HepG2 (cell line): ENCODE measurements around the gene MASP1.

ENCODE experiments used
- ADNP ChIP-seq: sonication (generic); formaldehyde crosslinking; IDR thresholded peaks from 2 replicates; pipeline ENCODE4 v1.4.0; 2020; ENCODE audit warnings: missing genetic modification reagents
- ELF1 ChIP-seq: sonication (generic); formaldehyde crosslinking; IDR thresholded peaks from 2 replicates; pipeline ENCODE4 v1.4.0; 2020; ENCODE audit warnings: missing genetic modification reagents
- HNF4A ChIP-seq: sonication (generic); formaldehyde crosslinking; IDR thresholded peaks from 2 replicates; pipeline ENCODE4 v1.4.0; 2020; ENCODE audit warnings: missing genetic modification reagents
- MAZ ChIP-seq, 2 experiments: sonication (generic) in 1 of 2; formaldehyde crosslinking in 1 of 2; IDR thresholded peaks; 2 replicates each; pipeline versions ENCODE4 v1.5.0 to v1.6.1; 2012 to 2020; ENCODE audit warnings: low read depth in 2 of 2, mild to moderate bottlenecking in 2 of 2, borderline replicate concordance in 1 of 2, improper control_type of control experiment in 1 of 2, low read length in 1 of 2, missing genetic modification reagents in 1 of 2, moderate library complexity in 1 of 2
- PAX8 ChIP-seq: sonication (generic); formaldehyde crosslinking; IDR thresholded peaks from 2 replicates; pipeline ENCODE4 v1.8.0; 2022; ENCODE audit warnings: mild to moderate bottlenecking, missing genetic modification reagents, borderline replicate concordance
- RFX5 ChIP-seq: IDR thresholded peaks from 2 replicates; pipeline ENCODE4 v1.6.1; 2011; ENCODE audit warnings: low read depth, low read length, improper control_type of control experiment
- SP1 ChIP-seq, 2 experiments: fragments of 450-650 bp in 1 of 2; sonication (generic) in 1 of 2; formaldehyde crosslinking in 1 of 2; IDR thresholded peaks; 2 replicates each; pipeline versions ENCODE4 v1.4.0 to v1.6.1; 2016 to 2020; ENCODE audit warnings: missing genetic modification reagents in 1 of 2
- TBP ChIP-seq: sonication (generic); formaldehyde crosslinking; IDR thresholded peaks from 2 replicates; pipeline ENCODE4 v1.5.0; 2020; ENCODE audit warnings: missing genetic modification reagents
- ZNF564 ChIP-seq: sonication (generic); formaldehyde crosslinking; IDR thresholded peaks from 2 replicates; pipeline ENCODE4 v1.8.1; 2023; ENCODE audit warnings: mild to moderate bottlenecking, missing genetic modification reagents
- ZNF660 ChIP-seq: sonication (generic); formaldehyde crosslinking; IDR thresholded peaks from 2 replicates; pipeline ENCODE4 v1.5.1; 2020; ENCODE audit warnings: mild to moderate bottlenecking, low read depth, missing genetic modification reagents, borderline replicate concordance
- TF ChIP-seq, protein P1 (sequence below): sonication (generic); formaldehyde crosslinking; IDR thresholded peaks from 2 replicates; pipeline ENCODE4 v1.8.0; 2023; ENCODE audit warnings: mild to moderate bottlenecking, missing genetic modification reagents
- TF ChIP-seq, protein P2 (sequence below): sonication (generic); formaldehyde crosslinking; IDR thresholded peaks from 2 replicates; pipeline ENCODE4; 2020; ENCODE audit warnings: missing genetic modification reagents, mild to moderate bottlenecking, borderline replicate concordance
- TF ChIP-seq, protein P3 (sequence below): sonication (generic); formaldehyde crosslinking; IDR thresholded peaks from 2 replicates; pipeline ENCODE4 v1.8.0; 2022; ENCODE audit warnings: mild to moderate bottlenecking, missing genetic modification reagents

DNA sequence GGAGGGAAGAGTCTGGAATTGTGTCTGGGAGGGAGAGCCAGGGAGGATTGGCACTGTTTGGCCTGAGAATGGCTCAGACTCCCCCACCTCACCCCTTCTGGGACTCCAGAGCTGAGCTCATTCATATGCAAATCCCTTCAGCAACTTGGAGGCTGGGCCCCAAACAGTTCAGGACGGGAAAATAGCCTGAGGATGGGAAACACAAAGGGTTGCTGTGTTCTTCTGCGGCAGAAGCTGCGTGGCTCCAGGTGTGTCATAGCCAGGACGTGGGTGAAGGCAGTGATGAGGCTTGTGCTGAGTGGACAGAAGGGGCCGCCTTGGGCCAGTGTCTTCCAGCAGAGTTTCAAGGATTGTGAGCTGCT, 16.6 kb downstream of the MASP1 start:
- TF ChIP-seq ZNF564 (CRISPR knock-in tag) (no peak), TBP (CRISPR knock-in tag) (no peak), SP1 (IDR thresholded peaks at IDR 0.05) (no peak), SP1 (CRISPR knock-in tag; IDR thresholded peaks at IDR 0.05) (no peak), HNF4A (CRISPR knock-in tag) (no peak), ADNP (CRISPR knock-in tag) (no peak), ZNF660 (CRISPR knock-in tag) (no peak), ELF1 (no peak), RFX5 (no peak), MAZ (IDR thresholded peaks at IDR 0.05; ENCODE audit: borderline replicate concordance, low read depth, low read length) (no peak), MAZ (CRISPR knock-in tag; IDR thresholded peaks at IDR 0.05; ENCODE audit: low read depth) (no peak), PAX8 (CRISPR knock-in tag) (no peak)
- TF ChIP-seq, protein P1, sequence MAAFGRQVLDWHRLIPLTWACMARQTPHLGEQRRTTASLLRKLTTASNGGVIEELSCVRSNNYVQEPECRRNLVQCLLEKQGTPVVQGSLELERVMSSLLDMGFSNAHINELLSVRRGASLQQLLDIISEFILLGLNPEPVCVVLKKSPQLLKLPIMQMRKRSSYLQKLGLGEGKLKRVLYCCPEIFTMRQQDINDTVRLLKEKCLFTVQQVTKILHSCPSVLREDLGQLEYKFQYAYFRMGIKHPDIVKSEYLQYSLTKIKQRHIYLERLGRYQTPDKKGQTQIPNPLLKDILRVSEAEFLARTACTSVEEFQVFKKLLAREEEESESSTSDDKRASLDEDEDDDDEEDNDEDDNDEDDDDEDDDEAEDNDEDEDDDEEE (CRISPR knock-in tag), result no peak
- TF ChIP-seq, protein P2, sequence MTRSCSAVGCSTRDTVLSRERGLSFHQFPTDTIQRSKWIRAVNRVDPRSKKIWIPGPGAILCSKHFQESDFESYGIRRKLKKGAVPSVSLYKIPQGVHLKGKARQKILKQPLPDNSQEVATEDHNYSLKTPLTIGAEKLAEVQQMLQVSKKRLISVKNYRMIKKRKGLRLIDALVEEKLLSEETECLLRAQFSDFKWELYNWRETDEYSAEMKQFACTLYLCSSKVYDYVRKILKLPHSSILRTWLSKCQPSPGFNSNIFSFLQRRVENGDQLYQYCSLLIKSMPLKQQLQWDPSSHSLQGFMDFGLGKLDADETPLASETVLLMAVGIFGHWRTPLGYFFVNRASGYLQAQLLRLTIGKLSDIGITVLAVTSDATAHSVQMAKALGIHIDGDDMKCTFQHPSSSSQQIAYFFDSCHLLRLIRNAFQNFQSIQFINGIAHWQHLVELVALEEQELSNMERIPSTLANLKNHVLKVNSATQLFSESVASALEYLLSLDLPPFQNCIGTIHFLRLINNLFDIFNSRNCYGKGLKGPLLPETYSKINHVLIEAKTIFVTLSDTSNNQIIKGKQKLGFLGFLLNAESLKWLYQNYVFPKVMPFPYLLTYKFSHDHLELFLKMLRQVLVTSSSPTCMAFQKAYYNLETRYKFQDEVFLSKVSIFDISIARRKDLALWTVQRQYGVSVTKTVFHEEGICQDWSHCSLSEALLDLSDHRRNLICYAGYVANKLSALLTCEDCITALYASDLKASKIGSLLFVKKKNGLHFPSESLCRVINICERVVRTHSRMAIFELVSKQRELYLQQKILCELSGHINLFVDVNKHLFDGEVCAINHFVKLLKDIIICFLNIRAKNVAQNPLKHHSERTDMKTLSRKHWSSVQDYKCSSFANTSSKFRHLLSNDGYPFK (CRISPR knock-in tag), result no peak
- TF ChIP-seq, protein P3, sequence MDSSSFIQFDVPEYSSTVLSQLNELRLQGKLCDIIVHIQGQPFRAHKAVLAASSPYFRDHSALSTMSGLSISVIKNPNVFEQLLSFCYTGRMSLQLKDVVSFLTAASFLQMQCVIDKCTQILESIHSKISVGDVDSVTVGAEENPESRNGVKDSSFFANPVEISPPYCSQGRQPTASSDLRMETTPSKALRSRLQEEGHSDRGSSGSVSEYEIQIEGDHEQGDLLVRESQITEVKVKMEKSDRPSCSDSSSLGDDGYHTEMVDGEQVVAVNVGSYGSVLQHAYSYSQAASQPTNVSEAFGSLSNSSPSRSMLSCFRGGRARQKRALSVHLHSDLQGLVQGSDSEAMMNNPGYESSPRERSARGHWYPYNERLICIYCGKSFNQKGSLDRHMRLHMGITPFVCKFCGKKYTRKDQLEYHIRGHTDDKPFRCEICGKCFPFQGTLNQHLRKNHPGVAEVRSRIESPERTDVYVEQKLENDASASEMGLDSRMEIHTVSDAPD (CRISPR knock-in tag), result no peak
